ENCODE measurements around the gene CMSS1.

DNA sequence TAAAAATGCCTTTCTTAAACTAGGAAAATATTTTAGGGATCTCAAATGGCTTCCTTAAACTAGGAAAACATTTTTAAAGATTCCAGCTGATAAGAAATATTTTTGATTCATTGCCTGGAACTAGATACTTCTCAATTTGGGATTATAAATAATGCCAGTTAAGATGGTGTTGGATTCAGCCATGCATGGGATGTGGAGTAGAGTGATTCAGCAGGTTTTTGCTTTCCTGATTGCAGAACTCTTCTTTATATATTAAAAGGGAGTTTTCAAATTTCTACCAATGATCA, 281.1 kb downstream of the CMSS1 start:
- no peak for TF ChIP-seq EP300 (IDR thresholded peaks at IDR 0.05)
- TF ChIP-seq, protein P1, sequence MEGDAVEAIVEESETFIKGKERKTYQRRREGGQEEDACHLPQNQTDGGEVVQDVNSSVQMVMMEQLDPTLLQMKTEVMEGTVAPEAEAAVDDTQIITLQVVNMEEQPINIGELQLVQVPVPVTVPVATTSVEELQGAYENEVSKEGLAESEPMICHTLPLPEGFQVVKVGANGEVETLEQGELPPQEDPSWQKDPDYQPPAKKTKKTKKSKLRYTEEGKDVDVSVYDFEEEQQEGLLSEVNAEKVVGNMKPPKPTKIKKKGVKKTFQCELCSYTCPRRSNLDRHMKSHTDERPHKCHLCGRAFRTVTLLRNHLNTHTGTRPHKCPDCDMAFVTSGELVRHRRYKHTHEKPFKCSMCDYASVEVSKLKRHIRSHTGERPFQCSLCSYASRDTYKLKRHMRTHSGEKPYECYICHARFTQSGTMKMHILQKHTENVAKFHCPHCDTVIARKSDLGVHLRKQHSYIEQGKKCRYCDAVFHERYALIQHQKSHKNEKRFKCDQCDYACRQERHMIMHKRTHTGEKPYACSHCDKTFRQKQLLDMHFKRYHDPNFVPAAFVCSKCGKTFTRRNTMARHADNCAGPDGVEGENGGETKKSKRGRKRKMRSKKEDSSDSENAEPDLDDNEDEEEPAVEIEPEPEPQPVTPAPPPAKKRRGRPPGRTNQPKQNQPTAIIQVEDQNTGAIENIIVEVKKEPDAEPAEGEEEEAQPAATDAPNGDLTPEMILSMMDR (IDR thresholded peaks at IDR 0.05), result no peak
